Head of caudate nucleus (tissue), 42 donors: Measurements from ENCODE around the gene ARHGAP42.

ENCODE experiments used
- DNase-seq, 42 donors: peaks; one replicate each; pipeline versions ENCODE4 v3.0.0 to v3.0.0-alpha.2; 2020 to 2021; ENCODE audit warnings: mixed read lengths in 7 of 42
- intact Hi-C: fragments of 100-400 bp; cut with DNase I; formaldehyde crosslinking; loops from one replicate; pipeline ENCODE4 v1.15.0; 2022

The ARHGAP42 gene

DNA sequence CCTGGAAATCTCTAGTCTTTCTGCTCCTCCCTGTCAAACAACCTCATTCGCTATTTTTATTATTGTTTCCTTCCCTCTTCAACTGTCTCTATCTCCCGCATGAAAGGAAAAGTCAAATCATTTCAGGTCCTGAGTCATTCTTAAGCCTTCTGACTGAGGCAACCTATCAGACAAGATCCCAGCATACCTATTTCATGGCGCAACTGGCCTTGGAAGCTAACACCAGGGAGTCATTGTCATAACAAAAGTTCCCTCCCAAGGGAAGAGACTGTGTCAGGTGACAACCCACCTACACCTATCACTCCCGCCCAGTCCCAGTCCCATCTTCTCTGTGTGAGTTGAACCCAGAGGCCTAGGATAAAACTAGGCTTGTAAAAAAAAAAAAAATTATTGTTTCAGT is 10.2 kb upstream of the ARHGAP42 start:
- no peak for DNase-seq
- intact Hi-C loops = no loop called here

GRCh38 chr11:100677796-100678195 is 9.3 kb upstream of the ARHGAP42 start:
- DNase-seq = no peak
- intact Hi-C loops = no loop called here

GRCh38 chr11:100680070-100680469 is 7.0 kb upstream of the ARHGAP42 start:
- DNase-seq = peak in 23 of 42 donors; percentile 18 to 80 (median 38)
- intact Hi-C loops = loop anchor here (10.0 kb wide), 2 partner anchors 175 to 255 kb away; no protein-coding TSS in a partner anchor

DNA sequence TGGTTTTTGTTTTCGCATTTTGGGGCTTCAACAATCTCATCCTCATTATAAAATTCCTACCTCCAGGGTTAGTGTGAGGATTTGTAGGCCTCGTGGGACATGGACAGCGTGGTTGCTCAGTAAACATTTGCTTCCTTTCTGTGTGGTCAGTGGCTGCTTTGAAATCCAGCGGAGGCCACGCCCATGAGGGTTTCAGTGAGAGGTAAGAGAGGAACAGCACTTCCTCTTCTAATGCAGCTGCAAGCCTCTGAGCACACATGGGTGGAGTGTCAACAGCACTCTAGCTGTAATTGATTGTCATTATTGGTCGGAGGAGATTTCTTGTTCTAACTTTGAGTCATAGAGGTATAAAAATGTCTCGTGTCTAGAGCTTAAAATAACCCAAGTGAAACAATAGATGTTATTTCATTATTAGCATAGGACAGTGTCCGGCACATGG is 6.0 kb upstream of the ARHGAP42 start:
- DNase-seq = peak in 19 of 42 donors; percentile 15 to 57 (median 36)
- intact Hi-C loops = loop anchor here (10.0 kb wide), 2 partner anchors 174 to 254 kb away; no protein-coding TSS in a partner anchor

- intact Hi-C loops = loop anchor here (10.0 kb wide), 2 partner anchors 172 to 252 kb away; no protein-coding TSS in a partner anchor
- no peak for DNase-seq
These were observed 4.7 kb upstream of the ARHGAP42 start for GRCh38 chr11:100682247-100682969.

- DNase-seq = no peak
- intact Hi-C loops = loop anchor here (10.0 kb wide), 2 partner anchors 172 to 252 kb away; no protein-coding TSS in a partner anchor
These were observed 4.0 kb upstream of the ARHGAP42 start for GRCh38 chr11:100683126-100683525.

DNA sequence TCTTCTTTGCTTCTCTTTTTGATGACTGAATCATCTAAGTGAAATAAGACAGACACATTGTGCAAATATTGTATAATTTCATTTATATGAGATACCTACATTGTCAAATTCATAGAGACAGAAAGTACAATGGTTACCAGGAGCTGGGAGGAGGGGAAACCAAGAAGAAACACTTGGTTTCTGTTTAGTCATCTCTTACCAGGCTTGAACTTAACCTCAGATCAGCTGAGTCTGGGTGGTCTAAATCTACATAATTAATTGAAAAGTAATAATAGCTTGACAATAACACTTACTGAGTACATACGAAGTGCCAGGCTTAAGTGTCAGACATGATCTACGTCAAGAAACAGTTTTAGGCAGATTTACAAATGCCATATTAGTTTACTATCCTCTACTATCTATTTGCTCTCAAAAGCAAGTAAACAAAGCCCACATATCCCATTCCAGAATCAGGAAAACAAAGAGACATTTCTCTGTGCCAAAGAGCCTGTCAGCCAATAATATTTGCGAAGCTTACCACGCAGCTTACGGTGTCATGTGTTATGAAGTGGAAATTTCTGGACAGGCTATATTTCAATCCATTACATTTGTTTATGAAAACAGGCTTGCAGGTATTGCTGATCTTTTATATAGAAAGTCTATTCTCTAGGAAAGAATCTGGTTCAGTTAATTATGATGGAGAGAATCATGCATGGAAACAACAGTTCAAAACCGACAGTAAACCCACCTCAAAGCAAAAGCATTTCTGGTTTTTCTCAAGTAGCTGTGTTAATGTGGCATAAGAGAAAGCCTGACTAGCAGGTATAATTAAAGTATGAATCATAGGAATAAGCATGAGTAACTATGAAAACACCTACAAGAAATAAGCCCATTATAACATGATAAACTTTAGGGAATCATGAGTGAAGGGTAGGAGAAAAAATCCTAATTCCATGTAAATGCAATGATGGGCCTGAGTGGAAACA is 2.7 kb upstream of the ARHGAP42 start:
- DNase-seq = no peak
- intact Hi-C loops = loop anchor here (10.0 kb wide), 2 partner anchors 170 to 250 kb away; no protein-coding TSS in a partner anchor

- intact Hi-C loops = loop anchor here (10.0 kb wide), 2 partner anchors 168 to 248 kb away; no protein-coding TSS in a partner anchor
- DNase-seq = no peak
These were observed 523 bp upstream of the ARHGAP42 start for GRCh38 chr11:100686476-100687053.

- intact Hi-C loops = loop anchor here (10.0 kb wide), 2 partner anchors 167 to 247 kb away; no protein-coding TSS in a partner anchor
- peak in 37 of 42 donors; percentile 10 to 73 (median 32) for DNase-seq
These were observed 725 bp downstream of the ARHGAP42 start for GRCh38 chr11:100687630-100688395.

GRCh38 chr11:100689141-100689540 is 2.1 kb downstream of the ARHGAP42 start:
- DNase-seq = no peak
- intact Hi-C loops = loop anchor here (10.0 kb wide), 2 partner anchors 166 to 246 kb away; no protein-coding TSS in a partner anchor

GRCh38 chr11:100691896-100692653 is 5.0 kb downstream of the ARHGAP42 start:
- intact Hi-C loops = no loop called here
- DNase-seq = no peak

DNA sequence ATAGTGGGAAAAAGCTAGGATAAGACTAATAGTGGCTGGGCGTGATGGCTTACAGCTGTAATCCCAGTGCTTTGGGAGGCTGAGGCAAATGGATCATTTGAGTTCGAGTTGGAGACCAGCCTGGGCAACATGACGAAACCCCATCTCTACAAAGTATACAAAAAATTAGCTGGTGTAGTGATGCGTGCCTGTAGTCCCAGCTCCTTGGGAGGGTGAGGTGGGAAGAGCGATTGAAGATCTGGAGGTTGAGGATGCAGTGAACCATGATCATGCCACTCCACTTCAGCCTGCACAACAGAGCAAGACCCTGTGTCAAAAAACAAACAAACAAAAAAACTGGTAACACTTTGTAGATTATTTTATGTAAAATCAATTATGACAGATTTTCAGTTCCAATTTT is 8.8 kb downstream of the ARHGAP42 start:
- DNase-seq = no peak

GRCh38 chr11:100703139-100703538 is 16.1 kb downstream of the ARHGAP42 start:
- intact Hi-C loops = no loop called here
- no peak for DNase-seq

More for the DNA sequence above, 8.8 kb downstream of the ARHGAP42 start:
- intact Hi-C loops = no loop called here

DNA sequence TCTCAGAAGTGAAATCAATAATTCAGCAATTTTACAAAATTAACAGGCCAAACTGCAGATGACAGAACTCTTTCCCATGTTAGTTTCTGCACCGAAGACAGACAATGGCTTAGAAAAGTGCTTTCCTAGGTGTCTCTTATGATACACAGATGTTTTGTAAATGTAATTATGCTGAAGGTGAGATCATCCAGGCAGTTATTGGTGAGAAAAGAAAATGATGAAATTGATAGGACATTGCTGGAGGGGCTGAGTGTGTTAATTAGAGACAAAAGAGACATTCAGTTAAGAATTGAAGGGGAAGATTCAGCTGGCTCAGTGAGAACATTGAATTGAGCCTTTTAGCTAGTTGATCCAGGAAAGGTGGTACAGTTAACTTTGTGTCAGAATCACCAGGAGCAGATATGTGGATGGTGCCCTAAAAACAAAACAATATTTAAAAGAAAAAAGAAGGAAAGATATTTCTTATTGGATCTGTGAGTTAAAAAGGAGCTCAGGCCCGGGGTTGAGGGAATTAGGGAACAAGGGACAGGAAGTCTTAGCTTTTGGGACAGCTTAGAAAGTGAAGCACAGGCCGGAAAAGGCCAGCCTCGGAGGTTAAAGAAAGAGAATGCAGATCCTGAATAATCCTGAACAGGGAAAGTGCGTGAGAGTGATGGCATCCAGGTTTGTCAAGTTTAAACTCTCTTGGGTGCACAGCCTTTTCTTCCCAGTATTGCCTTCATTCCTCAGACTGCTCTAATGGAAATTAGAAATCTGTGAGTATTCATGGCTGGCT is 16.9 kb downstream of the ARHGAP42 start:
- no peak for DNase-seq
- intact Hi-C loops = no loop called here

DNA sequence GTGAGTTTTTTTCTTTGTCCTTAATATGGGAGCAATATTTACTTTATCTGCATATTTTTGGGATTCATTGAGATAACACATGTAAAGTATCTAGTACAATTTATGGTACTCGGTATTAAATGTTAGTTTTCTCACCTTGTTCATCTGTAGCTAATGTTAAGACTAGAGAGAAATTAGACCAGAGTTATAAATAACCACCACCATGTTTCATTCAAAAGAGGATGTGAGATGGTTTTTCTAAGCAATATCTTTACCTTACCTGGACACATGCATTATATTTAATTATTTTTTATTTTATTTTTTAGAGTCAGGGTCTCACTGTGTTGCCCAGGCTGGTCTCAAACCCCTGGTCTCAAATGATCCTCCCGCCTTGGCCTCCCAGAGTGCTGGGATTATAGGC is 18.4 kb downstream of the ARHGAP42 start:
- no peak for DNase-seq
- intact Hi-C loops = no loop called here

- intact Hi-C loops = no loop called here
- DNase-seq = no peak
These were observed 19.1 kb downstream of the ARHGAP42 start for GRCh38 chr11:100706179-100706578.
